Keratinocyte (primary cell): ENCODE results near the gene CNEP1R1. TPM values are rescaled to one million over a fixed set of nuclear protein-coding genes. Genes with fewer than 3 reads are reported as not detected.

ENCODE experiments used
- DNase-seq: peaks from one replicate; pipeline ENCODE4 v3.0.0-alpha.2; 2011; ENCODE audit warnings: low read depth, missing footprints, low spot score
- FAIRE-seq: peaks from 2 replicates; lab custom pipeline; 2011; peaks lifted over from hg19 to GRCh38; lab: Jason Lieb, UNC
- H2AFZ ChIP-seq: 2 replicates; pipeline ENCODE4 v1.6.0; 2012; ENCODE audit warnings: low read length, control low read depth, inconsistent platforms; ENCODE audit not compliant: control insufficient read depth
- H3K27ac ChIP-seq: 2 replicates; pipeline ENCODE4 v1.5.1; 2011; ENCODE audit warnings: low read length; ENCODE audit not compliant: control insufficient read depth, insufficient read depth
- H3K27me3 ChIP-seq: 3 replicates; pipeline ENCODE4 v1.6.0; 2011; ENCODE audit warnings: low read length; ENCODE audit not compliant: control insufficient read depth, insufficient read depth; ENCODE audit errors: extremely low read depth
- H3K36me3 ChIP-seq, 2 experiments: 2 replicates in 1 of 2; 3 replicates in 1 of 2; pipeline ENCODE4 v1.5.1; 2011; ENCODE audit warnings: low read length in 2 of 2, mild to moderate bottlenecking in 1 of 2; ENCODE audit not compliant: control insufficient read depth in 2 of 2, insufficient read depth in 2 of 2; ENCODE audit errors: extremely low read depth in 1 of 2
- H3K4me1 ChIP-seq: 3 replicates; pipeline ENCODE4 v1.5.1; 2011; ENCODE audit warnings: low read length; ENCODE audit not compliant: control insufficient read depth, insufficient read depth; ENCODE audit errors: extremely low read depth
- H3K4me2 ChIP-seq: 3 replicates; pipeline ENCODE4 v1.6.0; 2011; ENCODE audit warnings: low read depth, low read length; ENCODE audit not compliant: control insufficient read depth, insufficient read depth; ENCODE audit errors: extremely low read depth
- H3K4me3 ChIP-seq, 3 experiments: fragments of 200-600 bp in 1 of 3; sonication (generic) in 1 of 3; 2 replicates in 2 of 3; 3 replicates in 1 of 3; pipeline ENCODE4 v1.5.1; 2011 to 2016; ENCODE audit warnings: low read length in 3 of 3, mild to moderate bottlenecking in 3 of 3, control low read depth in 2 of 3, inconsistent platforms in 1 of 3, low read depth in 1 of 3, mixed read lengths in 1 of 3, mixed run types in 1 of 3, moderate library complexity in 1 of 3; ENCODE audit not compliant: control insufficient read depth in 2 of 3, insufficient read depth in 2 of 3; ENCODE audit errors: extremely low read depth in 1 of 3
- H3K79me2 ChIP-seq: 2 replicates; pipeline ENCODE4 v1.6.0; 2012; ENCODE audit warnings: low read length; ENCODE audit not compliant: control insufficient read depth, insufficient read depth
- H3K9ac ChIP-seq: 3 replicates; pipeline ENCODE4 v1.6.0; 2011; ENCODE audit warnings: low read length; ENCODE audit not compliant: control insufficient read depth, insufficient read depth; ENCODE audit errors: extremely low read depth
- H3K9me1 ChIP-seq: 3 replicates; pipeline ENCODE4 v1.6.0; 2011; ENCODE audit warnings: low read length; ENCODE audit not compliant: control insufficient read depth, insufficient read depth; ENCODE audit errors: extremely low read depth
- H3K9me3 ChIP-seq: 2 replicates; pipeline ENCODE4 v1.5.1; 2012; ENCODE audit warnings: low read depth, low read length; ENCODE audit not compliant: control insufficient read depth
- H4K20me1 ChIP-seq: 3 replicates; pipeline ENCODE4 v1.6.0; 2011; ENCODE audit warnings: low read length; ENCODE audit not compliant: control insufficient read depth, insufficient read depth; ENCODE audit errors: extremely low read depth
- CTCF ChIP-seq, 3 experiments: IDR thresholded peaks in 1 of 3; conservative IDR thresholded peaks in 1 of 3; optimal IDR thresholded peaks in 1 of 3; 2 replicates in 2 of 3; 3 replicates in 1 of 3; pipeline versions ENCODE3 to v1.5.1; 2011; ENCODE audit warnings: low read length in 3 of 3, mild to moderate bottlenecking in 3 of 3, moderate library complexity in 2 of 3, control low read depth in 1 of 3, inconsistent platforms in 1 of 3; ENCODE audit not compliant: insufficient read depth in 2 of 3; ENCODE audit errors: extremely low read depth in 1 of 3
- EZH2 ChIP-seq: IDR thresholded peaks from one replicate; pipeline ENCODE4 v1.6.1; 2012; ENCODE audit warnings: inconsistent platforms, mild to moderate bottlenecking, low read length, moderate library complexity
- dilution Hi-C: fragments of 300-500 bp; cut with MboI; formaldehyde crosslinking; loops from one replicate; pipeline ENCODE4 v1.7.0; 2020; ENCODE audit warnings: low sequenced_read_pairs; ENCODE audit not compliant: extremely low pct_ligation_motif_present
- polyA plus RNA-seq, 5 experiments: library from polyadenylated mRNA; depleted of rRNA in 3 of 5; stranded (reverse) in 3 of 5; stranded (forward) in 1 of 5; unstranded in 1 of 5; fragments of >200 nt; gene quantifications; 1 replicate in 1 of 5; 2 replicates in 3 of 5; 3 replicates in 1 of 5; pipeline versions ENCODE4 v1.2.1 to v1.2.3, GENCODE V29; 2011 to 2012; ENCODE audit warnings: missing spikeins in 2 of 5, low read depth in 1 of 5, low replicate concordance in 1 of 5

The CNEP1R1 gene
- polyA plus RNA-seq, 1 donor (not counting 4 experiments of a cell fraction or from before 2014, with no cell fraction given) = 28.5 TPM

- H3K4me1 ChIP-seq = no peaks in the 10 kb centered on the region
- dilution Hi-C loops = no loop called here
- H3K9me1 ChIP-seq = no peaks in the 10 kb centered on the region
- TF ChIP-seq EZH2 (no peak), CTCF (optimal IDR thresholded peaks at IDR 0.05 in 1 of 3, IDR thresholded peaks at IDR 0.05 in 1 of 3, conservative IDR thresholded peaks at IDR 0.05 in 1 of 3; ENCODE audit: extremely low read depth in 1 of 3, insufficient read depth in 2 of 3, low read length in 3 of 3) (no peak)
- H3K79me2 ChIP-seq = no peaks in the 10 kb centered on the region
- FAIRE-seq (no peak), DNase-seq (no peak)
- no peaks in the 10 kb centered on the region for H3K36me3 ChIP-seq
- H3K4me2 ChIP-seq = no peak overlapping the region
- no peaks in the 10 kb centered on the region for H3K27me3 ChIP-seq
- H2AFZ ChIP-seq = no peak overlapping the region
- H3K9me3 ChIP-seq = no peaks in the 10 kb centered on the region
- H3K4me3 ChIP-seq = no peak overlapping the region
- no peak overlapping the region for H3K27ac ChIP-seq
- H3K9ac ChIP-seq = no peak overlapping the region
- H4K20me1 ChIP-seq = no peaks in the 10 kb centered on the region
These were observed 34.1 kb downstream of the CNEP1R1 start for GRCh38 chr16:50059111-50059510.

DNA sequence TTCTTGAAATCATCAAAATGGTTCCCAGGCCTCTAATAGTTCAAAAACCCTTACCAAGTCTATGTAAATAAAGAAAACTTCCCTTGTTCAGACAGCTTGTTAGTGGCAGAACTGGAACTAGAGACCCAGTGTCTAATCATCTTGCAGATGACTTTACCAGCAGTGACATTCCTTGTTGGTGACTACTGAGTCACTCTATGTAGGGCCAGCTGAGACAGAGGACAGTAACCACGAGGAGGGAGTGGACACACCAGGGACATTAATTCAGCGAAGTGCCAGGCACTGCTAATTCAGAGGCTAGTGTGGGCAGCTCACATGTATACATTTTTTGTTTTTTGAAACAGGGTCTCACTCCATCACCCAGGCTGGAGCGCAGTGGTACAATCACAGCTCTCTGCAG, 34.6 kb downstream of the CNEP1R1 start:
- no peak for TF ChIP-seq CTCF (optimal IDR thresholded peaks at IDR 0.05 in 1 of 3, IDR thresholded peaks at IDR 0.05 in 1 of 3, conservative IDR thresholded peaks at IDR 0.05 in 1 of 3; ENCODE audit: extremely low read depth in 1 of 3, insufficient read depth in 2 of 3, low read length in 3 of 3)

More for the DNA sequence above, 34.6 kb downstream of the CNEP1R1 start:
- Histone ChIP-seq H4K20me1 (no peaks in the 10 kb centered on the region), H3K36me3 (no peaks in the 10 kb centered on the region), H3K27ac (no peak overlapping the region), H3K9ac (no peak overlapping the region), H3K4me2 (no peak overlapping the region), H3K79me2 (no peaks in the 10 kb centered on the region), H3K4me1 (no peaks in the 10 kb centered on the region), H3K27me3 (no peaks in the 10 kb centered on the region), H3K9me3 (no peaks in the 10 kb centered on the region), H3K4me3 (no peak overlapping the region), H2AFZ (no peak overlapping the region), H3K9me1 (no peaks in the 10 kb centered on the region)
- FAIRE-seq (no peak), DNase-seq (no peak)
- dilution Hi-C loops = no loop called here
